Breast epithelium (tissue), 3 donors: ENCODE results near the gene MROH2A.

Source experiments
- POLR2A ChIP-seq: fragments of 450-650 bp; IDR thresholded peaks from one replicate; pipeline ENCODE4 v1.6.1; 2016; ENCODE audit warnings: antibody characterized with exemption, mild to moderate bottlenecking, moderate library complexity
- POLR2AphosphoS5 ChIP-seq, 3 donors: sonication (generic); formaldehyde crosslinking; IDR thresholded peaks; one replicate each; pipeline ENCODE4 v1.6.1; 2017; ENCODE audit warnings: antibody characterized with exemption in 3 of 3
- TF ChIP-seq, protein P1 (sequence below), 3 donors: fragments of 450-650 bp; IDR thresholded peaks; one replicate each; pipeline ENCODE4 v1.5.1; 2016 to 2017; ENCODE audit warnings: antibody characterized with exemption in 3 of 3, mild to moderate bottlenecking in 3 of 3, moderate library complexity in 3 of 3

DNA sequence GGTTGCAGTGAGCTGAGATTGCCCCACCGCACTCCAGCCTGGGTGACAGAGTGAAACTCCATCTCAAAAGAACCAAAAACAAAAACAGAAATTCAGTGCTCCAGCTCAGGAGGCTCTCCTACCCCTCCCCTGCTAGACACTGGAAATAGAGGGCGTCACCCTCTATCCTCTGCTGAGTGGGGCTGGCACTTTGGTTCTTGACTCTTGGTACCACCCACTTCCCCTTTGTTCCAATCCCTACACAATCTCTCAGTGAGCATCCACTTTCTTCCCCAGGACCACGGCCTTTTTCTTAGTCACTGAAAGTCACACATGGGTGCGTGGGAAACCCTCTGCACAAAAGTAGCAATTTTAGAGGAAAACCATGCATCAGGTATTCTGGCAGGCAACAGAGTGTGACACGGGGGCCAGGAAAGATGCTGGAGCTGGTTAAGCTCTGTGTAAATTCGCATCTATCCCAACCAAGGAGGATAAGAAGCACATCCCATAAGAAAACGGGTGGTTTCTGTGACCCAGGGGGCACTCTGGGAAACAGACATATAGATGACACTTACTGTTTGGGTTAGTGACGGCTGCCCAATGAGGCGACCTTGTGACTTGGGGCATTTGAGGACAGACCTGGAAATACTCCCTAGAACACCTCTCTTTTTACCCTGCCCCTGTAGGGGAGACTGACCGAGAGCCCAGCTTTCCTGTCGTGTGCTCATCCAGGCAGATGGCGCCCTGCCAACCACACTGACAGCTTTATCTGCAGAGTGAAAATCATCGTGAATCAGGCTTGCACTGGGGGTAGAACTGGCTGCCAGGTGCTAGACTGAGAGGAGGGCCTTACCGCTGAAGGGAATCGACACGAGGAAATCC lies 68.5 kb downstream of the MROH2A start:
- TF ChIP-seq, protein P1, sequence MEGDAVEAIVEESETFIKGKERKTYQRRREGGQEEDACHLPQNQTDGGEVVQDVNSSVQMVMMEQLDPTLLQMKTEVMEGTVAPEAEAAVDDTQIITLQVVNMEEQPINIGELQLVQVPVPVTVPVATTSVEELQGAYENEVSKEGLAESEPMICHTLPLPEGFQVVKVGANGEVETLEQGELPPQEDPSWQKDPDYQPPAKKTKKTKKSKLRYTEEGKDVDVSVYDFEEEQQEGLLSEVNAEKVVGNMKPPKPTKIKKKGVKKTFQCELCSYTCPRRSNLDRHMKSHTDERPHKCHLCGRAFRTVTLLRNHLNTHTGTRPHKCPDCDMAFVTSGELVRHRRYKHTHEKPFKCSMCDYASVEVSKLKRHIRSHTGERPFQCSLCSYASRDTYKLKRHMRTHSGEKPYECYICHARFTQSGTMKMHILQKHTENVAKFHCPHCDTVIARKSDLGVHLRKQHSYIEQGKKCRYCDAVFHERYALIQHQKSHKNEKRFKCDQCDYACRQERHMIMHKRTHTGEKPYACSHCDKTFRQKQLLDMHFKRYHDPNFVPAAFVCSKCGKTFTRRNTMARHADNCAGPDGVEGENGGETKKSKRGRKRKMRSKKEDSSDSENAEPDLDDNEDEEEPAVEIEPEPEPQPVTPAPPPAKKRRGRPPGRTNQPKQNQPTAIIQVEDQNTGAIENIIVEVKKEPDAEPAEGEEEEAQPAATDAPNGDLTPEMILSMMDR (IDR thresholded peaks at IDR 0.05): no peak
- TF ChIP-seq POLR2AphosphoS5 (IDR thresholded peaks at IDR 0.05) (no peak), POLR2A (no peak)
